Keratinocyte (primary cell): ENCODE data around the gene HAP1. TPM values are rescaled to one million over a fixed set of nuclear protein-coding genes. Genes with fewer than 3 reads are reported as not detected.

Experiments
- DNase-seq: peaks from one replicate; pipeline ENCODE4 v3.0.0-alpha.2; 2011; ENCODE audit warnings: low read depth, missing footprints, low spot score
- FAIRE-seq: peaks from 2 replicates; lab custom pipeline; 2011; peaks lifted over from hg19 to GRCh38; lab: Jason Lieb, UNC
- H2AFZ ChIP-seq: 2 replicates; pipeline ENCODE4 v1.6.0; 2012; ENCODE audit warnings: low read length, control low read depth, inconsistent platforms; ENCODE audit not compliant: control insufficient read depth
- H3K27ac ChIP-seq: 2 replicates; pipeline ENCODE4 v1.5.1; 2011; ENCODE audit warnings: low read length; ENCODE audit not compliant: control insufficient read depth, insufficient read depth
- H3K27me3 ChIP-seq: 3 replicates; pipeline ENCODE4 v1.6.0; 2011; ENCODE audit warnings: low read length; ENCODE audit not compliant: control insufficient read depth, insufficient read depth; ENCODE audit errors: extremely low read depth
- H3K36me3 ChIP-seq, 2 experiments: 2 replicates in 1 of 2; 3 replicates in 1 of 2; pipeline ENCODE4 v1.5.1; 2011; ENCODE audit warnings: low read length in 2 of 2, mild to moderate bottlenecking in 1 of 2; ENCODE audit not compliant: control insufficient read depth in 2 of 2, insufficient read depth in 2 of 2; ENCODE audit errors: extremely low read depth in 1 of 2
- H3K4me1 ChIP-seq: 3 replicates; pipeline ENCODE4 v1.5.1; 2011; ENCODE audit warnings: low read length; ENCODE audit not compliant: control insufficient read depth, insufficient read depth; ENCODE audit errors: extremely low read depth
- H3K4me2 ChIP-seq: 3 replicates; pipeline ENCODE4 v1.6.0; 2011; ENCODE audit warnings: low read depth, low read length; ENCODE audit not compliant: control insufficient read depth, insufficient read depth; ENCODE audit errors: extremely low read depth
- H3K4me3 ChIP-seq, 3 experiments: fragments of 200-600 bp in 1 of 3; sonication (generic) in 1 of 3; 2 replicates in 2 of 3; 3 replicates in 1 of 3; pipeline ENCODE4 v1.5.1; 2011 to 2016; ENCODE audit warnings: low read length in 3 of 3, mild to moderate bottlenecking in 3 of 3, control low read depth in 2 of 3, inconsistent platforms in 1 of 3, low read depth in 1 of 3, mixed read lengths in 1 of 3, mixed run types in 1 of 3, moderate library complexity in 1 of 3; ENCODE audit not compliant: control insufficient read depth in 2 of 3, insufficient read depth in 2 of 3; ENCODE audit errors: extremely low read depth in 1 of 3
- H3K79me2 ChIP-seq: 2 replicates; pipeline ENCODE4 v1.6.0; 2012; ENCODE audit warnings: low read length; ENCODE audit not compliant: control insufficient read depth, insufficient read depth
- H3K9ac ChIP-seq: 3 replicates; pipeline ENCODE4 v1.6.0; 2011; ENCODE audit warnings: low read length; ENCODE audit not compliant: control insufficient read depth, insufficient read depth; ENCODE audit errors: extremely low read depth
- H3K9me1 ChIP-seq: 3 replicates; pipeline ENCODE4 v1.6.0; 2011; ENCODE audit warnings: low read length; ENCODE audit not compliant: control insufficient read depth, insufficient read depth; ENCODE audit errors: extremely low read depth
- H3K9me3 ChIP-seq: 2 replicates; pipeline ENCODE4 v1.5.1; 2012; ENCODE audit warnings: low read depth, low read length; ENCODE audit not compliant: control insufficient read depth
- H4K20me1 ChIP-seq: 3 replicates; pipeline ENCODE4 v1.6.0; 2011; ENCODE audit warnings: low read length; ENCODE audit not compliant: control insufficient read depth, insufficient read depth; ENCODE audit errors: extremely low read depth
- EZH2 ChIP-seq: IDR thresholded peaks from one replicate; pipeline ENCODE4 v1.6.1; 2012; ENCODE audit warnings: inconsistent platforms, mild to moderate bottlenecking, low read length, moderate library complexity
- dilution Hi-C: fragments of 300-500 bp; cut with MboI; formaldehyde crosslinking; loops from one replicate; pipeline ENCODE4 v1.7.0; 2020; ENCODE audit warnings: low sequenced_read_pairs; ENCODE audit not compliant: extremely low pct_ligation_motif_present
- polyA plus RNA-seq, 5 experiments: library from polyadenylated mRNA; depleted of rRNA in 3 of 5; stranded (reverse) in 3 of 5; stranded (forward) in 1 of 5; unstranded in 1 of 5; fragments of >200 nt; gene quantifications; 1 replicate in 1 of 5; 2 replicates in 3 of 5; 3 replicates in 1 of 5; pipeline versions ENCODE4 v1.2.1 to v1.2.3, GENCODE V29; 2011 to 2012; ENCODE audit warnings: missing spikeins in 2 of 5, low read depth in 1 of 5, low replicate concordance in 1 of 5
- TF ChIP-seq, protein P1 (sequence below), 3 experiments: IDR thresholded peaks in 1 of 3; conservative IDR thresholded peaks in 1 of 3; optimal IDR thresholded peaks in 1 of 3; 2 replicates in 2 of 3; 3 replicates in 1 of 3; pipeline versions ENCODE3 to v1.5.1; 2011; ENCODE audit warnings: low read length in 3 of 3, mild to moderate bottlenecking in 3 of 3, moderate library complexity in 2 of 3, control low read depth in 1 of 3, inconsistent platforms in 1 of 3; ENCODE audit not compliant: insufficient read depth in 2 of 3; ENCODE audit errors: extremely low read depth in 1 of 3

HAP1 gene
- polyA plus RNA-seq, 1 donor (not counting 4 experiments of a cell fraction or from before 2014, with no cell fraction given), result 1.6 TPM

DNA sequence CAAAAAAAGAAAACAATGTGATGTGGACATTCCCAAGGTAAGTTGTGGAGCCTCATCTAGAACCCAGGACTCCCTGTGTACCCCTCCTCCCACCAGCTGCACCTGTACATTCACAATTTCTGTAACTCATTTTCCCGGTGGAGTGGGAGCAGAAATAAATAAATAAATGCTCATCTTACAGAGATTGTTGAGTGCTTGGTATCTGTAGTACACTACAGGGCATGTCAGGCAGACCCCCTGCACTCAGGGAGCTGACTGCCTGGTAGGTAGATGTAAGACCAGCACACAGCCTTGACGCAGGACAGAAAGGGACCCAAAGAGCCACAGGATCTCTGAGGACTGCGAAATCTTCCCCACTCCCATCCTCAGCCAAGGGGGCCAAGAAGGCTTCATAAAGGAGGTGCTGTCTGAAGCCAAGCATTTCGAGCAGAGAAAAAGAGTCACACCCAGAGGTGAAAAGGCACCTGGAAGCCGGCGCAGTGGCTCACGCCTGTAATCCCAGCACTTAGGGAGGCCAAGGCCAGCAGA lies 39.2 kb downstream of the HAP1 start:
- no peak for DNase-seq
- no peaks in the 10 kb centered on the region for H3K27me3 ChIP-seq
- dilution Hi-C loops, result no loop called here
- H3K4me2 ChIP-seq, result no peak overlapping the region
- no peaks in the 10 kb centered on the region for H3K4me1 ChIP-seq
- no peak overlapping the region for H3K9ac ChIP-seq
- peaks cover 8% of the 10 kb centered on the region for H3K79me2 ChIP-seq
- no peak for TF ChIP-seq EZH2
- TF ChIP-seq, protein P1, sequence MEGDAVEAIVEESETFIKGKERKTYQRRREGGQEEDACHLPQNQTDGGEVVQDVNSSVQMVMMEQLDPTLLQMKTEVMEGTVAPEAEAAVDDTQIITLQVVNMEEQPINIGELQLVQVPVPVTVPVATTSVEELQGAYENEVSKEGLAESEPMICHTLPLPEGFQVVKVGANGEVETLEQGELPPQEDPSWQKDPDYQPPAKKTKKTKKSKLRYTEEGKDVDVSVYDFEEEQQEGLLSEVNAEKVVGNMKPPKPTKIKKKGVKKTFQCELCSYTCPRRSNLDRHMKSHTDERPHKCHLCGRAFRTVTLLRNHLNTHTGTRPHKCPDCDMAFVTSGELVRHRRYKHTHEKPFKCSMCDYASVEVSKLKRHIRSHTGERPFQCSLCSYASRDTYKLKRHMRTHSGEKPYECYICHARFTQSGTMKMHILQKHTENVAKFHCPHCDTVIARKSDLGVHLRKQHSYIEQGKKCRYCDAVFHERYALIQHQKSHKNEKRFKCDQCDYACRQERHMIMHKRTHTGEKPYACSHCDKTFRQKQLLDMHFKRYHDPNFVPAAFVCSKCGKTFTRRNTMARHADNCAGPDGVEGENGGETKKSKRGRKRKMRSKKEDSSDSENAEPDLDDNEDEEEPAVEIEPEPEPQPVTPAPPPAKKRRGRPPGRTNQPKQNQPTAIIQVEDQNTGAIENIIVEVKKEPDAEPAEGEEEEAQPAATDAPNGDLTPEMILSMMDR (optimal IDR thresholded peaks at IDR 0.05 in 1 of 3, IDR thresholded peaks at IDR 0.05 in 1 of 3, conservative IDR thresholded peaks at IDR 0.05 in 1 of 3; ENCODE audit: extremely low read depth in 1 of 3, insufficient read depth in 2 of 3, low read length in 3 of 3), result no peak
- H4K20me1 ChIP-seq, result peaks cover 22% of the 10 kb centered on the region
- peaks cover 16 to 20% of the 10 kb centered on the region in 2 experiments for H3K36me3 ChIP-seq
- H3K9me1 ChIP-seq, result no peaks in the 10 kb centered on the region
- H3K27ac ChIP-seq, result no peak overlapping the region
- FAIRE-seq, result no peak
- H3K9me3 ChIP-seq, result no peaks in the 10 kb centered on the region
- no peak overlapping the region for H2AFZ ChIP-seq
- no peak overlapping the region for H3K4me3 ChIP-seq

DNA sequence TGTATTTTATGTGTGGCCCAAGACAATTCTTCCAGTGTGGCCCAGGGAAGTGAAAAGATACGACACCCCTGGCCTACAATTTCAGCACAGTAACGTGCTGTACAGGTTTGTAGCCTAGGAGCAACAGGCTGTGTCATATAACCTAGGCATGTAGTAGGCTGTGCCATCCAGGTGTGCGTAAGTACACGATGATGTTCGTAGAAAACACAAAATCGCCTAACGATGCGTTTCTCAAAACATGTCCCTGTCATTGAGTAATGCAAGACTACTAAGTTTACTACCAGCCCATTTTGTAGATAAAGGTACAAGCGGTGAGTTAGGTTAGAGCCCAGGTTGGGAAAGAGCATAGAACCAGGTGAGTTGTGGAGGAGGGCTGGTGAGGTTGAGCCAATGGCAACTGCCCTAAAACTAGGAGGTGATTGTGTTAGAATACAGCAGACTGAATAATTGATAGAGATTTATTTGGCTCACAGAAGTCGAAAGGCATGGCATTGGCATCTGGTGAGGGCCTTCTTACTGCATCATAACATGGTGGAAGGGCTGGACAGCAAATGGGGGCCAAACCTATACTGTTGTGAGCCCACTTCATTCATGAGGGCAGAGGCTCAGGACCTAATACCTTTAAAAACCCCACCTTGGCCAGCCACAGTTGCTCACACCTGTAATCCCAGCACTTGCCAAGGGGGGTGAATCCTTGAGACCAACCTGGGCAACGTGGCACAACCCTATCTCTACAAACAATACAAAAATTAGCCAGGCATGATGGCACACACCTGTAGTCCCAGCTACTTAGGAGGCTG lies 41.5 kb downstream of the HAP1 start:
- no peak for FAIRE-seq
- peaks cover 24 to 29% of the 10 kb centered on the region in 2 experiments for H3K36me3 ChIP-seq

More for the DNA sequence above, 41.5 kb downstream of the HAP1 start:
- Histone ChIP-seq H3K9ac (no peak overlapping the region), H3K4me2 (no peak overlapping the region), H3K27ac (no peak overlapping the region), H3K27me3 (no peaks in the 10 kb centered on the region), H3K9me3 (no peaks in the 10 kb centered on the region), H3K4me1 (peaks cover under 1% of the 10 kb centered on the region), H2AFZ (no peak overlapping the region), H3K4me3 (no peak overlapping the region), H3K9me1 (no peaks in the 10 kb centered on the region), H4K20me1 (peaks cover 29% of the 10 kb centered on the region), H3K79me2 (peaks cover 20% of the 10 kb centered on the region)
- dilution Hi-C loops, result no loop called here
- no peak for TF ChIP-seq EZH2
- TF ChIP-seq, protein P1 (optimal IDR thresholded peaks at IDR 0.05 in 1 of 3, IDR thresholded peaks at IDR 0.05 in 1 of 3, conservative IDR thresholded peaks at IDR 0.05 in 1 of 3; ENCODE audit: extremely low read depth in 1 of 3, insufficient read depth in 2 of 3, low read length in 3 of 3), result no peak
- no peak for DNase-seq
